ENCODE data around the gene POLG.

- TF ChIP-seq POLR2A (IDR thresholded peaks at IDR 0.05; ENCODE audit: low read length) = no peak
- no peak for TF ChIP-seq GATA1 (IDR thresholded peaks at IDR 0.05; ENCODE audit: low read depth, low read length)
Observed at GRCh38 chr15:89325039-89325803, 9.4 kb downstream of the POLG start.

Measured in erythroblast (primary cell).